Ovary (tissue), 9 donors: ENCODE results near the gene NAALADL1. TPM values are rescaled to one million over a fixed set of nuclear protein-coding genes. Genes with fewer than 3 reads are reported as not detected.

Source experiments
- DNase-seq, 5 donors: peaks; one replicate each; pipeline ENCODE4 v3.0.0-alpha.2; 2019 to 2020
- H3K27ac ChIP-seq, 2 donors: fragments of 200-600 bp; one replicate each; pipeline versions ENCODE4 v1.5.1 to v1.8.0; 2019 to 2022
- H3K27me3 ChIP-seq: fragments of 200-600 bp; one replicate; pipeline ENCODE4 v1.8.0; 2022
- H3K36me3 ChIP-seq: fragments of 200-600 bp; sonication (generic); one replicate; pipeline ENCODE4 v1.5.1; 2019
- H3K4me1 ChIP-seq: one replicate; pipeline ENCODE4 v1.8.1; 2013; ENCODE audit warnings: mild to moderate bottlenecking, moderate library complexity; ENCODE audit not compliant: insufficient read depth
- H3K4me3 ChIP-seq: fragments of 200-600 bp; sonication (generic); one replicate; pipeline ENCODE4 v1.5.1; 2017
- H3K9me3 ChIP-seq, 2 donors: fragments of 200-600 bp in 1 of 2; sonication (generic) in 1 of 2; one replicate each; pipeline versions ENCODE4 v1.5.1 to v1.8.1; 2013 to 2019; ENCODE audit warnings: mild to moderate bottlenecking in 1 of 2, moderate library complexity in 1 of 2
- CTCF ChIP-seq, 3 donors: fragments of 450-650 bp in 2 of 3; fragments of 200-600 bp in 1 of 3; IDR thresholded peaks; one replicate each; pipeline versions ENCODE4 v1.5.1 to v1.8.0; 2016 to 2022; ENCODE audit warnings: antibody characterized with exemption in 3 of 3, mild to moderate bottlenecking in 1 of 3
- EP300 ChIP-seq: sonication (generic); formaldehyde crosslinking; IDR thresholded peaks from one replicate; pipeline ENCODE4 v1.6.1; 2017; ENCODE audit warnings: antibody characterized with exemption
- POLR2A ChIP-seq: fragments of 450-650 bp; IDR thresholded peaks from one replicate; pipeline ENCODE4 v1.6.1; 2017; ENCODE audit warnings: antibody characterized with exemption, mild to moderate bottlenecking, moderate library complexity
- WGBS, 3 donors: extraction: QIAGEN DNeasy Blood & Tissue Kit in 1 of 3; methylation state at CpG; one replicate each; pipeline versions ENCODE4 v1.1.5 to v1.1.7; 2013 to 2017; 5-methylcytosine and 5-hydroxymethylcytosine counted together
- intact Hi-C, 4 donors: fragments of 100-400 bp; cut with DNase I; formaldehyde crosslinking; loops; one replicate each; pipeline versions ENCODE4 v1.11.0 to v1.15.1; 2022 to 2023
- polyA plus RNA-seq, 2 donors: library from polyadenylated mRNA; stranded (reverse); fragments of 200-250 nt in 1 of 2; fragments of 350-450 nt in 1 of 2; fragmentation: Illumina TruSeq in 1 of 2; extraction: RNeasy Lipid Tissue Mini Kit (QIAGEN cat#74804) in 1 of 2; gene quantifications; one replicate each; pipeline ENCODE4 v1.2.3, GENCODE V29; 2013 to 2014
- total RNA-seq, 7 donors: library from RNA; depleted of rRNA in 2 of 7; stranded (reverse); fragments of >200 nt in 2 of 7; fragmentation: NEBNext Ultra II Directional in 3 of 7; extraction: Animal tissue kit (Norgen Biotek cat#: 25700) in 3 of 7; gene quantifications; one replicate each; pipeline versions ENCODE4 v1.1.0 to v1.2.4, GENCODE V29; 2016 to 2023
- donor health status: DM: no; HTN: no; CAD: no; lungs with moderate emphysema.
- donor health status: DM: no; HTN: no; CAD: no.
- donor health status: Bipolar disorder and iron deficiency.
- donor health status: DM: yes; HTN: yes; CAD: no.
- donor health status: DM: no; HTN: no; CAD: no.
- donor health status: DM: yes; HTN: yes; CAD: no.

NAALADL1 gene
- total and polyA plus RNA-seq, 9 donors, result 7.1 to 33.7 (median 17.6) TPM

GRCh38 chr11:65035579-65035978 is 22.8 kb downstream of the NAALADL1 start:
- Histone ChIP-seq H3K4me3 (no peak overlapping the region), H3K9me3 (no peaks in the 10 kb centered on the region), H3K4me1 (no peaks in the 10 kb centered on the region), H3K27me3 (no peaks in the 10 kb centered on the region), H3K27ac (no peak overlapping the region), H3K36me3 (no peaks in the 10 kb centered on the region)
- intact Hi-C loops, result no loop called here
- TF ChIP-seq EP300 (no peak), CTCF (IDR thresholded peaks at IDR 0.05) (no peak)
- 65% methylated on average over 11 of the region's 11 CpGs for WGBS, 3 donors
- no peak for DNase-seq

DNA sequence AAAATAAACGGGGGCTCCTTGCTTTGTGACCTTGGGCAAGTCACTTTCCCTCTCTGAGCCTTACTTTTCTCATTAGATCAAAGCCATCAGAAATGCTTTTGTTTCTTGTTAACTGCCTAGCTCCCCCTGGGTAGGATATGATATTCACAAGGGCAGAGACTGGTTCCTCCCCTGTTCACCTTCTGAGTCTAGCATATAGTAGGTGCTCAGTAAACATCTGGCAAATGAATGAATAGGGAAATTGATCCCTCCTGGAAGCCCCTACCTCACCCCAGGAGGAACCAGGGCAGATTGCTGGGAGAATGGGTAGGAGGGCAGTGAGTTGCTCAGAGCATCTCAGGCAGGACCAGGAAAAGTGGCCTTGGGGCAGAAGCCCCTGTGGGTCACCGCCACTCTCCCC is 23.9 kb downstream of the NAALADL1 start:
- Histone ChIP-seq H3K36me3 (no peaks in the 10 kb centered on the region), H3K4me3 (no peak overlapping the region), H3K4me1 (no peaks in the 10 kb centered on the region), H3K9me3 (no peaks in the 10 kb centered on the region), H3K27ac (no peak overlapping the region), H3K27me3 (no peaks in the 10 kb centered on the region)
- no peak for DNase-seq
- no peak for TF ChIP-seq CTCF (IDR thresholded peaks at IDR 0.05)
- 84 to 89% (median 87%) methylated on average over 2 of the region's 2 CpGs for WGBS, 3 donors
- intact Hi-C loops, result no loop called here

DNA sequence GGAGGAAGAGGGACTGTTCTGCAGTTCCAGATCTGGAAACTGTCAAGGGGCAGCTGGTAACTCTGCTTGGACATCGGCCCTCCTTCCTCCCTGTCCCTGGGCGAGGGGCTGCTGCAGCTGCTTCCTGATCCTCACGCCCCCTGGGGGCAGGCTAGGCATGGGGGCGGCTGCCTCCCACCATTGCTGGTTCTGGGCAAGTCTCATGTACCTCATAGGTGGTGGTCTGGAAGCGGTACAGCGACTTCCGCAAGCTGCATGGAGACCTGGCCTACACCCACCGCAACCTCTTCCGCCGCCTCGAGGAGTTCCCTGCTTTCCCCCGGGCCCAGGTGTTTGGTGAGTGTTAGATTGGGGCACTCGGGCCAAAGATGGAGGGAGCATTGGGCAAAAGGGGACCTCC is 26.1 kb downstream of the NAALADL1 start:
- TF ChIP-seq POLR2A (no peak), CTCF (IDR thresholded peaks at IDR 0.05) (no peak), EP300 (no peak)
- intact Hi-C loops, result no loop called here
- WGBS, 3 donors, result 77 to 84% (median 78%) methylated on average over 13 of the region's 13 CpGs
- no peaks in the 10 kb centered on the region for H3K9me3 ChIP-seq
- no peak overlapping the region for H3K4me3 ChIP-seq
- DNase-seq, result no peak
- no peaks in the 10 kb centered on the region for H3K27me3 ChIP-seq
- no peaks in the 10 kb centered on the region for H3K4me1 ChIP-seq
- H3K27ac ChIP-seq, result no peak overlapping the region
- no peaks in the 10 kb centered on the region for H3K36me3 ChIP-seq

DNA sequence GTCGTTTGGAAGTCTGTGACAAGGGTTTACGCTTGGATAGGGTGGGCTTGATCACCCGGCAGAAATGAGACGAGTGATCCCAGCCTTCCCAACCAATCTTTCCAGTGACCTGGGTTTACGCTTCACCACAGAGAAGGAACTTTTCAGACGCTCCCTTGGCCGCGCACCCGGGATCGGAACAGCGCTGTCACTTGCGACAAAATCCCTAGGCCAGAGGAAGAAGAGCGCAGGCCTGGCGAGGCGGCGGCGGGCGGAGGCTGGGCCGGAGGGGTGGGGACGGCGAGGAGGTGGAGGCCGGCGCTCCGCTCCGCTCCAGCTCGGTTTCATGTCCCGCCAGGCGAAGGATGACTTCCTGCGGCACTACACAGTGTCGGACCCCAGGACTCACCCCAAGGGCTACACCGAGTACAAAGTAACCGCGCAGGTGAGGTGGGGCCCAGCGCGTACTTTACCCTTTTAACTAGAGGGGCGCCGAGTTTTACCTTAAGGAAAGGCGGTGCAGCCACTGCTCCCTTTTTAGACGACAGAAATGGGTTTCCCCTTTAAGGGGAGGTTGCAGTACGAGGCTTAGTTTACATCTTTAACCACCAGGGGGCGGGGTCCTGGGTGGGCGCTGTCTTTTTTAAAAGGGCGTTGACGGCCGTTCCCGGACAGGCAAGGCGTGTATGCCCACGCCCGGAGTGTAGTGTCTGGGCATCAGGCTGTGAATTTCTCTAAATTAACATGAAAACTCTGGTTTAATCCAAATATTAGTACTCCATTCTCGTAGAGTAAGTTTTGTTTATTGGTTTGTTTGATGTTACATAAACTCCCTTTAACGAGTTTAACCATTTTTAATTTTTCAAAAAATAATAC is 30.9 kb downstream of the NAALADL1 start, which contains the start of gene SNX15:
SNX15 (plus strand) TSS at position 227 of the 855 bp plus-strand sequence; CDS start at position 326, 99 bp downstream.
- H3K9me3 ChIP-seq, result no peaks in the 10 kb centered on the region
- WGBS, 3 donors, result 1% methylated on average over 51 of the region's 51 CpGs
- intact Hi-C loops, result loop anchor here in 1 of 4 donors (5.0 kb wide), 1 partner anchor 70 kb away; the partner anchor contains the start of gene VPS51

More for the DNA sequence above, 30.9 kb downstream of the NAALADL1 start, which contains the start of gene SNX15:
- TF ChIP-seq POLR2A (peak; percentile 68), EP300 (no peak), CTCF (IDR thresholded peaks at IDR 0.05) (peak; percentile 74 to 84 (median 74))
- DNase-seq, result peak; percentile 89 to 94 (median 91)
- peak within 1 kb of the TSS; percentile 77 for H3K4me3 ChIP-seq
- H3K27ac ChIP-seq, result peak within 1 kb of the TSS; percentile 56 to 77
- peaks cover 2% of the 10 kb centered on the region for H3K4me1 ChIP-seq
- H3K27me3 ChIP-seq, result no peaks in the 10 kb centered on the region
- no peaks in the 10 kb centered on the region for H3K36me3 ChIP-seq
